ENCODE results near the gene SLF1. TPM values are rescaled to one million over a fixed set of nuclear protein-coding genes. Genes with fewer than 3 reads are reported as not detected.

Gene SLF1
- total and polyA plus RNA-seq, 2 of the 8 experiments (the other 6 are each of a cell fraction or from before 2014, with no cell fraction given), result 4.8 to 15.7 TPM

DNA sequence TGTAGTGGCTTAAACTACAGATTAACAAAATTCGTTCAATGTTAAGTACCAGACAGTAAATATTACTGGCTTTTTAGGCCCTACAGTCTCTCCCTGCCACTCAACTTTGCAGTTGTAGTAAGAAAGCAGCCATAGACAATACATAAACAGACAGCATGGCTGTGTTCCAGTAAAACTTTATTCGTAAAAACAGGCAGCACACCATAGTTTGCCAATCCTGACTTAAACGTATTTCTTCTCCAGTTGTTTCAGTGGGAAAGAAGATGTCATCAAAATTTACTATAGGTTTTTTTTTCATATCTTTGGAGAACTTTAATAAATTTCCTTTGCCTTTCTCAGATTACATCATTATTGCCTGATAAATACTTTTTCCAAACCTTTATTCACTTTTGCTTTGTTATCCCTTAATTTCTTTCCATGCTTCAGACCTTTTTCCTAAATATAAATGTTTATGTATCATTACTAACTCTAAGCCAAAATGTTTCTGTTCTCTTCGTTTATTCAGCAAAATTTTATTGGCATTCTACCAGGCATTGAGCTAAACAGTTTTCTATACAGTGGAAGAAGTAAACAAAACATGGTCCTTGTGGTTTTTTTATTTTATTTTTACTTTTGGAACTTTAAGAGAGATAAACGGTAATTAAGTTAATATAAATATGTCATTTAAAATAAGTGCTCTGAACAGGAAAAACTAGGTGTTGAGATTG is 64.5 kb downstream of the SLF1 start:
- Histone ChIP-seq H3K23me2 (ENCODE audit: low read depth, low read length) (no peaks in the 10 kb centered on the region), H3K27ac (ENCODE audit: low read depth, low read length) (no peak overlapping the region), H4K91ac (replicated peaks; ENCODE audit: insufficient read length, low read length) (no peak overlapping the region), H3K4me2 (ENCODE audit: insufficient read depth in 1 of 2, low read depth in 2 of 2, low read length in 2 of 2) (no peak overlapping the region), H3K27me3 (replicated peaks in 1 of 4; ENCODE audit: control insufficient read depth in 3 of 4, extremely low read depth in 1 of 4, insufficient read depth in 3 of 4, low read length in 3 of 4) (no peaks in the 10 kb centered on the region), H2BK120ac (replicated peaks; ENCODE audit: low read depth, low read length) (no peak overlapping the region), H3K4me3 (ENCODE audit: extremely low read depth in 1 of 4, insufficient read depth in 2 of 4, low read depth in 3 of 4, low read length in 4 of 4) (no peak overlapping the region), H4K5ac (ENCODE audit: insufficient read length, low read depth, low read length) (no peak overlapping the region), H4K20me1 (replicated peaks in 1 of 2; ENCODE audit: control insufficient read depth in 1 of 2, insufficient read depth in 2 of 2, low read length in 2 of 2) (peaks cover 0 to 1% of the 10 kb centered on the region in 2 experiments), H2BK12ac (ENCODE audit: low read depth, low read length) (no peak overlapping the region), H3K4ac (replicated peaks; ENCODE audit: insufficient read length, low read depth, low read length) (no peak overlapping the region), H3K9ac (replicated peaks in 1 of 4; ENCODE audit: extremely low read depth in 1 of 4, low read depth in 3 of 4, low read length in 3 of 4) (no peak overlapping the region), H3K36me3 (ENCODE audit: control insufficient read depth in 2 of 4, insufficient read depth in 4 of 4, low read length in 3 of 4) (peaks cover 0 to 13% (median 2%) of the 10 kb centered on the region in 4 experiments; a peak in 3 of 8 replicates), H3K14ac (ENCODE audit: insufficient read length) (no peak overlapping the region), H3K18ac (ENCODE audit: extremely low read depth, low read length) (no peak overlapping the region), H3K4me1 (replicated peaks in 1 of 4; ENCODE audit: control insufficient read depth in 3 of 4, insufficient read depth in 4 of 4, low read length in 3 of 4) (no peaks in the 10 kb centered on the region), H3K79me1 (ENCODE audit: low read depth, low read length) (no peaks in the 10 kb centered on the region), H3K79me2 (ENCODE audit: control insufficient read depth in 1 of 2, insufficient read depth in 2 of 2, low read length in 2 of 2) (no peaks in the 10 kb centered on the region), H3K56ac (replicated peaks; ENCODE audit: insufficient read length, low read depth, low read length) (no peak overlapping the region), H2AFZ (ENCODE audit: low read length) (no peak overlapping the region), H3K23ac (ENCODE audit: insufficient read length) (no peak overlapping the region), H2BK15ac (ENCODE audit: low read length) (no peak overlapping the region), H4K8ac (ENCODE audit: extremely low read depth, insufficient read depth, low read length) (no peak overlapping the region), H3K9me3 (ENCODE audit: insufficient read depth in 2 of 2, low read depth in 1 of 2, low read length in 1 of 2) (no peaks in the 10 kb centered on the region), H2BK20ac (ENCODE audit: low read length) (no peak overlapping the region), H2AK5ac (ENCODE audit: low read depth, low read length) (no peak overlapping the region), H2BK5ac (ENCODE audit: low read depth, low read length) (no peak overlapping the region)
- FAIRE-seq (no peak), DNase-seq (ENCODE audit: low read depth in 1 of 2, low spot score in 2 of 2) (no peak)
- ChIA-PET POLR2A (ENCODE audit: partially characterized antibody) (no interaction called here), CTCF (ENCODE audit: partially characterized antibody) (no interaction called here)
- TF ChIP-seq TCF12 (IDR thresholded peaks at IDR 0.05; ENCODE audit: low read depth, low read length), result no peak
- no peak for TF ChIP-seq POLR2AphosphoS5 (IDR thresholded peaks at IDR 0.05; ENCODE audit: low read depth, low read length)
- TF ChIP-seq YY1 (IDR thresholded peaks at IDR 0.05; ENCODE audit: low read depth, low read length), result no peak
- no peak for TF ChIP-seq KDM5A (IDR thresholded peaks at IDR 0.05; ENCODE audit: low read length)
- 92% methylated on average over 5 of the region's 5 CpGs; no CpG with 5 or more reads in 1 of the 2 experiments for WGBS, 2 experiments (ENCODE audit: extremely low coverage in 1 of 2, insufficient coverage in 1 of 2, insufficient read length in 1 of 2, insufficient replicate concordance in 2 of 2, low coverage in 1 of 2, low lambda C conversion rate in 2 of 2, missing lambda C conversion rate in 1 of 2)
